Spleen (tissue), 11 donors: ENCODE measurements around the gene RAD51. TPM values are rescaled to one million over a fixed set of nuclear protein-coding genes. Genes with fewer than 3 reads are reported as not detected.

Source experiments
- DNase-seq: peaks from one replicate; pipeline ENCODE4 v3.0.0-alpha.2; 2020
- H3K27ac ChIP-seq, 8 donors: fragments of 200-600 bp; sonication (generic) in 7 of 8; 1 replicate in 4 of 8; 2 replicates in 4 of 8; pipeline versions ENCODE4 v1.5.0 to v1.8.0; 2016 to 2021; ENCODE audit warnings: inconsistent platforms in 4 of 8, mild to moderate bottlenecking in 4 of 8, moderate library complexity in 1 of 8
- H3K27me3 ChIP-seq, 7 donors: fragments of 200-600 bp; sonication (generic) in 6 of 7; replicated peaks in 1 of 7; 1 replicate in 4 of 7; 2 replicates in 3 of 7; pipeline versions ENCODE4 v1.5.0 to v1.8.0; 2016 to 2021; ENCODE audit warnings: inconsistent platforms in 3 of 7, mild to moderate bottlenecking in 1 of 7
- H3K36me3 ChIP-seq, 6 donors: fragments of 200-600 bp; sonication (generic) in 5 of 6; 1 replicate in 4 of 6; 2 replicates in 2 of 6; pipeline versions ENCODE4 v1.5.0 to v1.8.0; 2016 to 2021; ENCODE audit warnings: inconsistent platforms in 2 of 6
- H3K4me1 ChIP-seq, 6 donors: fragments of 200-600 bp; sonication (generic) in 5 of 6; 1 replicate in 3 of 6; 2 replicates in 3 of 6; pipeline versions ENCODE4 v1.5.0 to v1.8.0; 2016 to 2021; ENCODE audit warnings: inconsistent platforms in 3 of 6
- H3K4me3 ChIP-seq, 8 donors: fragments of 200-600 bp; sonication (generic) in 7 of 8; 1 replicate in 4 of 8; 2 replicates in 4 of 8; pipeline versions ENCODE4 v1.5.0 to v1.8.0; 2016 to 2021; ENCODE audit warnings: inconsistent platforms in 4 of 8, mild to moderate bottlenecking in 4 of 8, moderate library complexity in 2 of 8
- H3K9me3 ChIP-seq, 8 donors: fragments of 200-600 bp; sonication (generic) in 7 of 8; 1 replicate in 4 of 8; 2 replicates in 4 of 8; pipeline versions ENCODE4 v1.5.0 to v1.8.0; 2016 to 2021; ENCODE audit warnings: inconsistent platforms in 4 of 8
- CTCF ChIP-seq, 11 experiments: fragments of 200-600 bp in 7 of 11; fragments of 450-650 bp in 4 of 11; sonication (generic) in 4 of 11; IDR thresholded peaks in 8 of 11; conservative IDR thresholded peaks in 3 of 11; 1 replicate in 7 of 11; 2 replicates in 4 of 11; pipeline versions ENCODE4 v1.4.0 to v1.8.0; 2016 to 2021; ENCODE audit warnings: antibody characterized with exemption in 11 of 11, inconsistent platforms in 4 of 11, mild to moderate bottlenecking in 1 of 11
- POLR2A ChIP-seq, 3 donors: fragments of 450-650 bp; IDR thresholded peaks; one replicate each; pipeline ENCODE4 v1.5.1; 2017; ENCODE audit warnings: antibody characterized with exemption in 3 of 3, mild to moderate bottlenecking in 1 of 3
- POLR2AphosphoS5 ChIP-seq, 3 donors: sonication (generic); formaldehyde crosslinking; IDR thresholded peaks; one replicate each; pipeline ENCODE4 v1.5.1; 2017; ENCODE audit warnings: antibody characterized with exemption in 3 of 3
- WGBS, 5 donors: extraction: QIAGEN DNeasy Blood & Tissue Kit in 3 of 5; methylation state at CpG; one replicate each; pipeline versions ENCODE4 v1.1.5 to v1.1.7; 2013 to 2018; 5-methylcytosine and 5-hydroxymethylcytosine counted together
- intact Hi-C: fragments of 100-400 bp; cut with DNase I; formaldehyde crosslinking; loops from one replicate; pipeline ENCODE4 v1.15.0; 2023; ENCODE audit warnings: low total_unique reads
- polyA plus RNA-seq, 3 donors: library from polyadenylated mRNA; stranded (reverse); fragments of 200-250 nt; gene quantifications; one replicate each; pipeline ENCODE4 v1.2.1, GENCODE V29; 2013
- small RNA-seq, 4 donors: library from RNA; depleted of rRNA; stranded (forward); fragments of <200 nt; gene quantifications; one replicate each; pipeline ENCODE3, GENCODE V24; 2016
- total RNA-seq, 7 donors: library from RNA; depleted of rRNA in 3 of 7; stranded (reverse); fragments of >200 nt in 3 of 7; fragmentation: NEBNext Ultra II Directional in 4 of 7; extraction: Animal tissue kit (Norgen Biotek cat#: 25700) in 4 of 7; gene quantifications; one replicate each; pipeline versions ENCODE4 v1.1.0 to v1.2.1, GENCODE V29; 2016 to 2021
- donor health status: healthy with polysubstance abuse.
- donor health status: DM: no; HTN: no; CAD: no; lungs with moderate emphysema.
- donor health status: DM: no; HTN: no; CAD: no.
- donor health status: Bipolar disorder and iron deficiency.
- donor health status: healthy.
- donor health status: DM: no; HTN: no; CAD: no.
- donor health status: DM: yes; HTN: yes; CAD: no.

The RAD51 gene
- total and polyA plus RNA-seq, 10 donors = 0.43 to 5.5 (median 2.5) TPM

- 79 to 89% (median 83%) methylated on average over 11 of the region's 11 CpGs for WGBS, 5 donors
- no peaks in the 10 kb centered on the region for H3K9me3 ChIP-seq
- intact Hi-C loops = no loop called here
- no peaks in the 10 kb centered on the region for H3K27me3 ChIP-seq
- H3K36me3 ChIP-seq = peaks cover 0 to 86% (median 80%) of the 10 kb centered on the region in 6 donors
- H3K4me3 ChIP-seq = no peak overlapping the region
- peaks cover 0 to 18% (median 0%) of the 10 kb centered on the region in 6 donors for H3K4me1 ChIP-seq
- TF ChIP-seq POLR2A (IDR thresholded peaks at IDR 0.05) = no peak
- no peak for TF ChIP-seq POLR2AphosphoS5 (IDR thresholded peaks at IDR 0.05)
- no peak for TF ChIP-seq CTCF (IDR thresholded peaks at IDR 0.05 in 8 of 11, conservative IDR thresholded peaks at IDR 0.05 in 3 of 11)
- H3K27ac ChIP-seq = no peak overlapping the region
- peak; percentile 79 for DNase-seq
Observed at GRCh38 chr15:40776537-40777141, 81.7 kb downstream of the RAD51 start.

Small RNA genes within 50 kb of the gene (small RNA-seq; reads per million reads assigned to genes)
- gene SUMO2P15 = 0 reads per million in 4 donors

Other genes starting within 250 kb of the RAD51 start
- 10 to 100 TPM; 12.0 to 18.5 (median 15.3) TPM for gene CHST14, start 224.2 kb upstream of the RAD51 start, total RNA-seq
- 10 to 100 TPM in 1 of 3 donors, 1 to 10 TPM in 2; 7.1 to 10.6 (median 9.0) TPM for gene CHST14, start 224.2 kb upstream of the RAD51 start, polyA plus RNA-seq
- 10 to 100 TPM; 38.9 to 64.1 (median 46.4) TPM for gene CCDC32, start 130.1 kb upstream of the RAD51 start, total RNA-seq
- 10 to 100 TPM; 27.3 to 42.5 (median 33.6) TPM for gene CCDC32, start 130.1 kb upstream of the RAD51 start, polyA plus RNA-seq
- gene RPUSD2, start 125.9 kb upstream of the RAD51 start, total RNA-seq = 10 to 100 TPM in 1 of 7 donors, 1 to 10 TPM in 6; 7.1 to 11.0 (median 8.3) TPM
- gene RPUSD2, start 125.9 kb upstream of the RAD51 start, polyA plus RNA-seq = 10 to 100 TPM; 11.2 to 12.3 (median 12.2) TPM
- gene KNL1, start 100.9 kb upstream of the RAD51 start, total RNA-seq = 1 to 10 TPM; 2.1 to 9.7 (median 4.6) TPM
- gene KNL1, start 100.9 kb upstream of the RAD51 start, polyA plus RNA-seq = 1 to 10 TPM in 1 of 3 donors, under 1 TPM in 2; 0.52 to 2.1 (median 0.67) TPM
- 10 to 100 TPM; 19.7 to 32.2 (median 25.6) TPM for gene RMDN3, start 60.1 kb downstream of the RAD51 start, total RNA-seq
- gene RMDN3, start 60.1 kb downstream of the RAD51 start, polyA plus RNA-seq = 10 to 100 TPM; 13.0 to 15.4 (median 13.7) TPM
- 10 to 100 TPM in 4 of 7 donors, 1 to 10 TPM in 3; 6.1 to 21.9 (median 13.6) TPM for gene GCHFR, start 68.9 kb downstream of the RAD51 start, total RNA-seq
- gene GCHFR, start 68.9 kb downstream of the RAD51 start, polyA plus RNA-seq = 10 to 100 TPM; 17.7 to 38.0 (median 23.6) TPM
- under 1 TPM in 6 of 7 donors, not detected in 1; 0.20 to 0.66 (median 0.39) TPM for gene C15orf62, start 74.8 kb downstream of the RAD51 start, total RNA-seq
- gene C15orf62, start 74.8 kb downstream of the RAD51 start, polyA plus RNA-seq = under 1 TPM; 0.36 to 0.39 (median 0.38) TPM
- gene ZFYVE19, start 111.9 kb downstream of the RAD51 start, total RNA-seq = 10 to 100 TPM; 16.1 to 31.1 (median 20.3) TPM
- 10 to 100 TPM; 23.2 to 31.7 (median 27.3) TPM for gene ZFYVE19, start 111.9 kb downstream of the RAD51 start, polyA plus RNA-seq
- gene DNAJC17, start 112.3 kb downstream of the RAD51 start, total RNA-seq = 10 to 100 TPM; 16.2 to 57.1 (median 41.1) TPM
- 10 to 100 TPM; 52.5 to 61.5 (median 60.4) TPM for gene DNAJC17, start 112.3 kb downstream of the RAD51 start, polyA plus RNA-seq
- gene PPP1R14D, start 133.5 kb downstream of the RAD51 start, total RNA-seq = not detected
- gene PPP1R14D, start 133.5 kb downstream of the RAD51 start, polyA plus RNA-seq = under 1 TPM in 1 of 3 donors, not detected in 2; 0.30 TPM
- 10 to 100 TPM in 4 of 7 donors, 1 to 10 TPM in 3; 6.5 to 25.8 (median 11.3) TPM for gene SPINT1, start 148.9 kb downstream of the RAD51 start, total RNA-seq
- gene SPINT1, start 148.9 kb downstream of the RAD51 start, polyA plus RNA-seq = 1 to 10 TPM; 4.8 to 5.6 (median 5.0) TPM
- gene RHOV, start 179.1 kb downstream of the RAD51 start, total RNA-seq = not detected
- gene RHOV, start 179.1 kb downstream of the RAD51 start, polyA plus RNA-seq = under 1 TPM in 2 of 3 donors, not detected in 1; 0.06 to 0.19 TPM
- gene VPS18, start 199.3 kb downstream of the RAD51 start, total RNA-seq = 10 to 100 TPM; 18.6 to 29.1 (median 25.3) TPM
- gene VPS18, start 199.3 kb downstream of the RAD51 start, polyA plus RNA-seq = 10 to 100 TPM in 1 of 3 donors, 1 to 10 TPM in 2; 7.2 to 15.8 (median 7.4) TPM
- 10 to 100 TPM in 5 of 7 donors, 1 to 10 TPM in 2; 7.6 to 26.3 (median 11.0) TPM for gene DLL4, start 234.2 kb downstream of the RAD51 start, total RNA-seq
- 1 to 10 TPM; 1.2 to 5.0 (median 2.3) TPM for gene DLL4, start 234.2 kb downstream of the RAD51 start, polyA plus RNA-seq